ENCODE measurements around the gene PSMB7. TPM values are rescaled to one million over a fixed set of nuclear protein-coding genes. Genes with fewer than 3 reads are reported as not detected.

Gene PSMB7
- total and polyA plus RNA-seq, 2 of the 13 experiments (the other 11 are each of a cell fraction or from before 2014, with no cell fraction given) = 259 to 291 TPM

GRCh38 chr9:124415102-124415851 lies at the start of gene PSMB7 (continued):
- TF ChIP-seq NR2C2 (CRISPR knock-in tag; IDR thresholded peaks at IDR 0.05; ENCODE audit: borderline replicate concordance) = peak; percentile 100
- no peak for TF ChIP-seq AFF4 (CRISPR knock-in tag; IDR thresholded peaks at IDR 0.05)
- peak; percentile 88; the same call in 1 of the 2 replicates for TF ChIP-seq GLI4 (CRISPR knock-in tag; IDR thresholded peaks at IDR 0.05; ENCODE audit: borderline replicate concordance)
- TF ChIP-seq BHLHE40 (IDR thresholded peaks at IDR 0.05; ENCODE audit: low read length) = no peak
- TF ChIP-seq KDM3A (CRISPR knock-in tag; IDR thresholded peaks at IDR 0.05; ENCODE audit: low read depth) = 0 out of 2 replicates have a peak, but pooled peaks have one; percentile 31
- TF ChIP-seq, protein P1, sequence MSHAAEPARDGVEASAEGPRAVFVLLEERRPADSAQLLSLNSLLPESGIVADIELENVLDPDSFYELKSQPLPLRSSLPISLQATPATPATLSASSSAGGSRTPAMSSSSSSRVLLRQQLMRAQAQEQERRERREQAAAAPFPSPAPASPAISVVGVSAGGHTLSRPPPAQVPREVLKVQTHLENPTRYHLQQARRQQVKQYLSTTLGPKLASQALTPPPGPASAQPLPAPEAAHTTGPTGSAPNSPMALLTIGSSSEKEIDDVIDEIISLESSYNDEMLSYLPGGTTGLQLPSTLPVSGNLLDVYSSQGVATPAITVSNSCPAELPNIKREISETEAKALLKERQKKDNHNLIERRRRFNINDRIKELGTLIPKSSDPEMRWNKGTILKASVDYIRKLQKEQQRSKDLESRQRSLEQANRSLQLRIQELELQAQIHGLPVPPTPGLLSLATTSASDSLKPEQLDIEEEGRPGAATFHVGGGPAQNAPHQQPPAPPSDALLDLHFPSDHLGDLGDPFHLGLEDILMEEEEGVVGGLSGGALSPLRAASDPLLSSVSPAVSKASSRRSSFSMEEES (CRISPR knock-in tag; IDR thresholded peaks at IDR 0.05) = 0 out of 2 replicates have a peak, but pooled peaks have one; percentile 19
- TF ChIP-seq ZNF256 (CRISPR knock-in tag; conservative IDR thresholded peaks at IDR 0.05) = 0 out of 2 replicates have a peak, but pooled peaks have one; percentile 48
- no peak for TF ChIP-seq TERF1 (CRISPR knock-in tag; IDR thresholded peaks at IDR 0.05)
- TF ChIP-seq ZNF124 (CRISPR knock-in tag; IDR thresholded peaks at IDR 0.05) = peak; percentile 68; the same call in 1 of the 2 replicates
- peak; percentile 64; the same call in 1 of the 2 replicates for TF ChIP-seq ZNF639 (CRISPR knock-in tag; conservative IDR thresholded peaks at IDR 0.05)
- 0 out of 2 replicates have a peak, but pooled peaks have one; percentile 39 for TF ChIP-seq ZNF777 (CRISPR knock-in tag; IDR thresholded peaks at IDR 0.05)
- no peak for TF ChIP-seq ZNF180 (CRISPR knock-in tag; IDR thresholded peaks at IDR 0.05; ENCODE audit: borderline replicate concordance, low read depth)
- TF ChIP-seq ZNF652 (CRISPR knock-in tag; IDR thresholded peaks at IDR 0.05; ENCODE audit: borderline replicate concordance, low read depth) = no peak
- TF ChIP-seq SSRP1 (CRISPR knock-in tag; IDR thresholded peaks at IDR 0.05) = 0 out of 2 replicates have a peak, but pooled peaks have one; percentile 46
- TF ChIP-seq, protein P2, sequence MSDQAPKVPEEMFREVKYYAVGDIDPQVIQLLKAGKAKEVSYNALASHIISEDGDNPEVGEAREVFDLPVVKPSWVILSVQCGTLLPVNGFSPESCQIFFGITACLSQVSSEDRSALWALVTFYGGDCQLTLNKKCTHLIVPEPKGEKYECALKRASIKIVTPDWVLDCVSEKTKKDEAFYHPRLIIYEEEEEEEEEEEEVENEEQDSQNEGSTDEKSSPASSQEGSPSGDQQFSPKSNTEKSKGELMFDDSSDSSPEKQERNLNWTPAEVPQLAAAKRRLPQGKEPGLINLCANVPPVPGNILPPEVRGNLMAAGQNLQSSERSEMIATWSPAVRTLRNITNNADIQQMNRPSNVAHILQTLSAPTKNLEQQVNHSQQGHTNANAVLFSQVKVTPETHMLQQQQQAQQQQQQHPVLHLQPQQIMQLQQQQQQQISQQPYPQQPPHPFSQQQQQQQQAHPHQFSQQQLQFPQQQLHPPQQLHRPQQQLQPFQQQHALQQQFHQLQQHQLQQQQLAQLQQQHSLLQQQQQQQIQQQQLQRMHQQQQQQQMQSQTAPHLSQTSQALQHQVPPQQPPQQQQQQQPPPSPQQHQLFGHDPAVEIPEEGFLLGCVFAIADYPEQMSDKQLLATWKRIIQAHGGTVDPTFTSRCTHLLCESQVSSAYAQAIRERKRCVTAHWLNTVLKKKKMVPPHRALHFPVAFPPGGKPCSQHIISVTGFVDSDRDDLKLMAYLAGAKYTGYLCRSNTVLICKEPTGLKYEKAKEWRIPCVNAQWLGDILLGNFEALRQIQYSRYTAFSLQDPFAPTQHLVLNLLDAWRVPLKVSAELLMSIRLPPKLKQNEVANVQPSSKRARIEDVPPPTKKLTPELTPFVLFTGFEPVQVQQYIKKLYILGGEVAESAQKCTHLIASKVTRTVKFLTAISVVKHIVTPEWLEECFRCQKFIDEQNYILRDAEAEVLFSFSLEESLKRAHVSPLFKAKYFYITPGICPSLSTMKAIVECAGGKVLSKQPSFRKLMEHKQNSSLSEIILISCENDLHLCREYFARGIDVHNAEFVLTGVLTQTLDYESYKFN (CRISPR knock-in tag; conservative IDR thresholded peaks at IDR 0.05) = peak; percentile 37
- TF ChIP-seq POGZ (CRISPR knock-in tag; IDR thresholded peaks at IDR 0.05) = peak; percentile 100
- TF ChIP-seq DR1 (CRISPR knock-in tag; IDR thresholded peaks at IDR 0.05) = peak; percentile 95
- peak; percentile 77 for TF ChIP-seq BRD4 (CRISPR knock-in tag; IDR thresholded peaks at IDR 0.05)
